Psoas muscle (tissue), 8 donors: ENCODE results near the gene PTPN2. TPM values are rescaled to one million over a fixed set of nuclear protein-coding genes. Genes with fewer than 3 reads are reported as not detected.
"Not testable (repeated sequence)": the region's sequence is repeated elsewhere in the genome, so short reads cannot be mapped to it uniquely, and the experiment has no call there.

Experiments
- ATAC-seq, 4 donors: fragments of 200-7000 bp; cut with Tn5 transposase; one replicate each; pipeline ENCODE4 v1.9.1; 2020; ENCODE audit warnings: moderate library complexity in 3 of 4, mild to moderate bottlenecking in 2 of 4
- DNase-seq, 2 donors: peaks; one replicate each; pipeline ENCODE4 v3.0.0-alpha.2; 2020
- H3K27ac ChIP-seq: fragments of 200-600 bp; one replicate; pipeline ENCODE4 v1.8.0; 2022
- H3K27me3 ChIP-seq, 3 donors: fragments of 200-600 bp in 1 of 3; one replicate each; pipeline versions ENCODE4 v1.6.1 to v1.8.0; 2013 to 2022; ENCODE audit warnings: low read length in 2 of 3, mild to moderate bottlenecking in 2 of 3, moderate library complexity in 1 of 3; ENCODE audit not compliant: insufficient read depth in 3 of 3
- H3K36me3 ChIP-seq, 2 donors: fragments of 200-600 bp in 1 of 2; one replicate each; pipeline versions ENCODE4 v1.6.1 to v1.8.0; 2013 to 2022; ENCODE audit warnings: low read depth in 1 of 2, mild to moderate bottlenecking in 1 of 2, moderate library complexity in 1 of 2; ENCODE audit not compliant: insufficient read depth in 1 of 2
- H3K4me1 ChIP-seq: fragments of 200-600 bp; one replicate; pipeline ENCODE4 v1.8.0; 2022
- H3K4me3 ChIP-seq: fragments of 200-600 bp; one replicate; pipeline ENCODE4 v1.8.0; 2022; ENCODE audit warnings: mild to moderate bottlenecking
- H3K9me3 ChIP-seq: fragments of 200-600 bp; one replicate; pipeline ENCODE4 v1.8.0; 2022
- CTCF ChIP-seq: fragments of 200-600 bp; IDR thresholded peaks from one replicate; pipeline ENCODE4 v1.8.0; 2022; ENCODE audit warnings: antibody characterized with exemption
- WGBS, 3 donors: extraction: QIAGEN DNeasy Blood & Tissue Kit; methylation state at CpG; one replicate each; pipeline versions ENCODE4 v1.1.6 to v1.1.7; 2013; 5-methylcytosine and 5-hydroxymethylcytosine counted together
- intact Hi-C, 2 donors: fragments of 100-400 bp; cut with DNase I; formaldehyde crosslinking; loops; one replicate each; pipeline versions ENCODE4 v1.11.0 to v1.14.2; 2022
- polyA plus RNA-seq, 3 donors: library from polyadenylated mRNA; stranded (reverse); fragments of 200-250 nt; gene quantifications; one replicate each; pipeline ENCODE4 v1.2.3, GENCODE V29; 2013
- total RNA-seq, 4 donors: library from RNA; stranded (reverse); fragmentation: NEBNext Ultra II Directional in 2 of 4; extraction: Animal tissue kit (Norgen Biotek cat#: 25700) in 2 of 4; gene quantifications; one replicate each; pipeline versions ENCODE4 v1.2.1 to v1.2.4, GENCODE V29; 2021 to 2023
- donor health status: healthy with polysubstance abuse.
- donor health status: DM: no; HTN: no; CAD: no; lungs with moderate emphysema.
- donor health status: Bipolar disorder and iron deficiency.
- donor health status: healthy.
- donor health status: DM: yes; HTN: yes; CAD: no.
- donor health status: DM: no; HTN: no; CAD: no.
- donor health status: DM: no; HTN: no; CAD: no.
- donor health status: DM: yes; HTN: yes; CAD: no.

Gene PTPN2
- total and polyA plus RNA-seq, 7 donors: 8.4 to 27.0 (median 14.0) TPM

GRCh38 chr18:12776821-12777471 lies 107.1 kb downstream of the PTPN2 start:
- WGBS, 3 donors: 76 to 88% (median 87%) methylated on average over 40 to 54 of the region's 54 CpGs
- TF ChIP-seq CTCF: no peak

DNA sequence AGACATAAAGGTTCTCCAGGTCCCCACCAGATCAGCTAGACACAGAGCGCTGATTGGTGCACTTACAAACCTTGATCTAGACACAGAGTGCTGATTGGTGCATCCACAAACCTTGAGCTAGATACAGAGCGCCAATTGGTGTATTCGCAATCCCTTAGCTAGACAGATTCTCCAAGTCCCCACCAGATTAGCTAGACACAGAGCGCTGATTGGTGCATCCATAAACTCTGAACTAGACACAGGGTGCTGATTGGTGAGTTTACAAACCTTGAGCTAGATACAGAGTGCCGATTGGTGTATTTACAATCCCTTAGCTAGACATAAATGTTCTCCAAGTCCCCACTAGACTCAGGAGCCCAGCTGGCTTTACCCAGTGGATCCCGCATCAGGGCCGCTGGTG lies 107.6 kb downstream of the PTPN2 start:
- DNase-seq: not testable (repeated sequence)

More at GRCh38 chr18:12776821-12777471, 107.1 kb downstream of the PTPN2 start:
- H3K4me1 ChIP-seq: no peaks in the 10 kb centered on the region
- H3K9me3 ChIP-seq: no peaks in the 10 kb centered on the region
- no peaks in the 10 kb centered on the region for H3K27me3 ChIP-seq
- H3K4me3 ChIP-seq: no peak overlapping the region
- no peak for ATAC-seq
- no peak overlapping the region for H3K27ac ChIP-seq
- no peak for DNase-seq
- no peaks in the 10 kb centered on the region for H3K36me3 ChIP-seq
- intact Hi-C loops: no loop called here

GRCh38 chr18:12774982-12775381 lies 109.1 kb downstream of the PTPN2 start:
- H3K4me3 ChIP-seq: no peak overlapping the region
- intact Hi-C loops: no loop called here
- H3K4me1 ChIP-seq: no peaks in the 10 kb centered on the region
- H3K27ac ChIP-seq: no peak overlapping the region
- H3K9me3 ChIP-seq: no peaks in the 10 kb centered on the region
- 85 to 88% (median 85%) methylated on average over 9 of the region's 9 CpGs for WGBS, 3 donors
- H3K36me3 ChIP-seq: no peaks in the 10 kb centered on the region
- TF ChIP-seq CTCF: no peak
- no peaks in the 10 kb centered on the region for H3K27me3 ChIP-seq
- DNase-seq (no peak), ATAC-seq (no peak)

More for the DNA sequence above, 107.6 kb downstream of the PTPN2 start:
- intact Hi-C loops, H3K4me1 ChIP-seq, ATAC-seq, H3K4me3 ChIP-seq, H3K27me3 ChIP-seq, H3K9me3 ChIP-seq, H3K36me3 ChIP-seq, H3K27ac ChIP-seq: not testable (repeated sequence)
- WGBS, 3 donors: 91 to 98% (median 94%) methylated on average over 7 of the region's 7 CpGs

DNA sequence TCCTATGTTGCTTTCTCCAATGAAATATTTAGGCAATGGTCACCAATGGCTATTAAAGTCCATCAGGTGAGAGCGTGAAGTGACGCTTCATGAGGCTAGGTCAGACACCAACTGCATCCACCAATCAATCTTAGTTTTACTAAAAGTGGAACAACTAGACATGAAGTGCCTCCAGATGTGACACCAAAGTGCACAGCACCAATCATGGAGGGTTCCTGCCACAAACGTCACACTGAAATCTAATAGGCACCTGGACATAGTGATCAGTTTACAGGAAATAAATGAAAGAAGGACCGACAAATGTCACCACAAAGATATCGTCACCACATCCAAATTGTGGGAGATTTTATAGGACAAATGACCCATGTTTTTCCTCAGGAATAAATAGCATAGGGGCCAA lies 110.7 kb downstream of the PTPN2 start:
- Histone ChIP-seq H3K4me1 (no peaks in the 10 kb centered on the region), H3K27ac (no peak overlapping the region), H3K36me3 (no peaks in the 10 kb centered on the region), H3K9me3 (no peaks in the 10 kb centered on the region), H3K4me3 (no peak overlapping the region), H3K27me3 (no peaks in the 10 kb centered on the region)
- intact Hi-C loops: no loop called here
- ATAC-seq (no peak), DNase-seq (no peak)
- TF ChIP-seq CTCF: no peak
- 59 to 74% (median 74%) methylated on average over 5 of the region's 5 CpGs for WGBS, 3 donors

- WGBS, 3 donors: 59 to 67% (median 62%) methylated on average over 6 of the region's 6 CpGs
- ATAC-seq: no peak
- Histone ChIP-seq H3K36me3 (no peaks in the 10 kb centered on the region), H3K4me1 (no peaks in the 10 kb centered on the region), H3K4me3 (no peak overlapping the region), H3K9me3 (no peaks in the 10 kb centered on the region), H3K27ac (no peak overlapping the region), H3K27me3 (no peaks in the 10 kb centered on the region)
- intact Hi-C loops: no loop called here
- no peak for DNase-seq
- TF ChIP-seq CTCF: no peak
Measured at GRCh38 chr18:12772111-12772510, 111.9 kb downstream of the PTPN2 start.
